Caco-2 (cell line): ENCODE results near the gene CTSF. TPM values are rescaled to one million over a fixed set of nuclear protein-coding genes. Genes with fewer than 3 reads are reported as not detected.

Source experiments
- BruUV-seq: library from RNA; stranded (reverse); fragments of 400-500 nt; replicated peaks from 2 replicates; lab custom pipeline; 2021; lab: Mats Ljungman, UMichigan
- CTCF ChIA-PET: fragments of 300-600 bp; sonication (Branson Sonifier 250); formaldehyde crosslinking; loops from one replicate; lab custom pipeline; 2022; ENCODE audit warnings: antibody characterized with exemption; lab: Charles Lee
- POLR2A ChIA-PET: fragments of 300-600 bp; sonication (Branson Sonifier 250); formaldehyde crosslinking; loops from one replicate; lab custom pipeline; 2022; ENCODE audit warnings: antibody characterized with exemption; lab: Charles Lee
- DNase-seq, 2 experiments: peaks; one replicate each; pipeline versions ENCODE4 v3.0.0 to v3.0.0-alpha.2; 2020 to 2022
- H3K27me3 ChIP-seq: replicated peaks from 2 replicates; pipeline ENCODE4 v1.6.0; 2011; ENCODE audit warnings: low read length; ENCODE audit not compliant: control insufficient read depth, insufficient read depth
- H3K36me3 ChIP-seq: 2 replicates; pipeline ENCODE4 v1.5.1; 2011; ENCODE audit warnings: low read length; ENCODE audit not compliant: control insufficient read depth, insufficient read depth
- H3K4me1 ChIP-seq: fragments of 250-450 bp; sonication (Bioruptor Pico); 2 replicates; pipeline ENCODE4 v1.5.1; 2020; ENCODE audit warnings: mild to moderate bottlenecking
- H3K4me3 ChIP-seq: 2 replicates; pipeline ENCODE4 v1.5.1; 2011; ENCODE audit warnings: low read depth, mild to moderate bottlenecking, control low read depth, low read length
- H3K9me3 ChIP-seq: fragments of 250-450 bp; sonication (Bioruptor Pico); 2 replicates; pipeline ENCODE4 v1.5.1; 2020; ENCODE audit warnings: mild to moderate bottlenecking, moderate library complexity
- H3K27ac Mint-ChIP-seq: one replicate; pipeline ENCODE4 v1.8.0; 2022; ENCODE audit warnings: mixed read lengths; ENCODE audit not compliant: unreplicated experiment
- H3K27me3 Mint-ChIP-seq: one replicate; pipeline ENCODE4 v1.8.0; 2022; ENCODE audit warnings: mixed read lengths; ENCODE audit not compliant: insufficient read depth, unreplicated experiment
- H3K36me3 Mint-ChIP-seq: one replicate; pipeline ENCODE4 v1.8.0; 2022; ENCODE audit warnings: mild to moderate bottlenecking, mixed read lengths; ENCODE audit not compliant: insufficient read depth, unreplicated experiment
- H3K4me1 Mint-ChIP-seq: one replicate; pipeline ENCODE4 v1.8.0; 2022; ENCODE audit warnings: low read depth, mixed read lengths; ENCODE audit not compliant: unreplicated experiment
- H3K4me3 Mint-ChIP-seq: one replicate; pipeline ENCODE4 v1.8.0; 2022; ENCODE audit warnings: mild to moderate bottlenecking, moderate library complexity, mixed read lengths; ENCODE audit not compliant: unreplicated experiment
- H3K9me3 Mint-ChIP-seq: one replicate; pipeline ENCODE4 v1.8.0; 2022; ENCODE audit warnings: mixed read lengths; ENCODE audit not compliant: unreplicated experiment
- CTCF ChIP-seq, 2 experiments: fragments of 200-600 bp in 1 of 2; IDR thresholded peaks; 1 replicate in 1 of 2; 2 replicates in 1 of 2; pipeline versions ENCODE4 v1.5.1 to v1.8.0; 2011 to 2022; ENCODE audit warnings: antibody characterized with exemption in 1 of 2, control low read depth in 1 of 2, inconsistent platforms in 1 of 2, low read depth in 1 of 2, low read length in 1 of 2, mild to moderate bottlenecking in 1 of 2, moderate library complexity in 1 of 2; ENCODE audit not compliant: insufficient read depth in 1 of 2, severe bottlenecking in 1 of 2, unreplicated experiment in 1 of 2
- intact Hi-C: fragments of 100-400 bp; cut with micrococcal nuclease; formaldehyde crosslinking; loops from one replicate; pipeline ENCODE4 v1.10.0; 2022; ENCODE audit not compliant: unreplicated experiment
- total RNA-seq: library from RNA; stranded (reverse); gene quantifications from 2 replicates; pipeline ENCODE4 v1.2.3, GENCODE V29; 2022

Gene CTSF
- total RNA-seq, 1 experiment from 2014 or later: not detected

GRCh38 chr11:66580803-66581202, 12.4 kb upstream of the CTSF start:
- peaks cover 24% of the 10 kb centered on the region for H3K9me3 Mint-ChIP-seq
- H3K4me3 Mint-ChIP-seq: no peak overlapping the region
- DNase-seq: no peak
- TF ChIP-seq CTCF (IDR thresholded peaks at IDR 0.05; ENCODE audit: insufficient read depth in 1 of 2, low read depth in 1 of 2, low read length in 1 of 2, severe bottlenecking in 1 of 2, unreplicated experiment in 1 of 2): no peak
- BruUV-seq: no TSS peak
- Histone ChIP-seq H3K9me3 (peaks cover 22% of the 10 kb centered on the region), H3K27me3 (no peaks in the 10 kb centered on the region; the same call in 1 of the 2 replicates), H3K4me3 (no peak overlapping the region), H3K36me3 (no peaks in the 10 kb centered on the region), H3K4me1 (no peaks in the 10 kb centered on the region)
- no peaks in the 10 kb centered on the region for H3K27me3 Mint-ChIP-seq
- H3K36me3 Mint-ChIP-seq: no peaks in the 10 kb centered on the region
- no peaks in the 10 kb centered on the region for H3K4me1 Mint-ChIP-seq
- intact Hi-C loops: no loop called here
- CTCF ChIA-PET: interaction anchor here (0.9 kb wide), 1 partner anchor 12 kb away, joined by 6 read pairs; no protein-coding TSS in a partner anchor
- POLR2A ChIA-PET: interaction anchor here (0.6 kb wide), 1 partner anchor 89 kb away, joined by 4 read pairs; no protein-coding TSS in a partner anchor
- H3K27ac Mint-ChIP-seq: no peak overlapping the region

- DNase-seq: peak; percentile 75 to 85
- Mint-ChIP-seq H3K4me3 (no peak overlapping the region), H3K27ac (no peak overlapping the region), H3K36me3 (no peaks in the 10 kb centered on the region), H3K9me3 (peaks cover 29% of the 10 kb centered on the region), H3K4me1 (peaks cover 15% of the 10 kb centered on the region), H3K27me3 (peaks cover 6% of the 10 kb centered on the region)
- Histone ChIP-seq H3K36me3 (no peaks in the 10 kb centered on the region), H3K4me3 (no peak overlapping the region), H3K27me3 (no peaks in the 10 kb centered on the region; the same call in 1 of the 2 replicates), H3K4me1 (no peaks in the 10 kb centered on the region), H3K9me3 (peaks cover 18% of the 10 kb centered on the region)
- peak; percentile 88 to 95 for TF ChIP-seq CTCF (IDR thresholded peaks at IDR 0.05; ENCODE audit: insufficient read depth in 1 of 2, low read depth in 1 of 2, low read length in 1 of 2, severe bottlenecking in 1 of 2, unreplicated experiment in 1 of 2)
- intact Hi-C loops: loop anchor here (1.0 to 5.0 kb wide), 2 partner anchors 99 to 253 kb away; no protein-coding TSS in a partner anchor
- POLR2A ChIA-PET: no interaction called here
- CTCF ChIA-PET: interaction anchor here (0.7 to 0.9 kb wide), 2 partner anchors 11 to 99 kb away, joined by 3 to 4 read pairs; partner anchors contain the start of gene CTSF
- no TSS peak for BruUV-seq
Measured at GRCh38 chr11:66579017-66579606, 10.7 kb upstream of the CTSF start.

GRCh38 chr11:66570850-66571180, 2.4 kb upstream of the CTSF start:
- peaks cover 6% of the 10 kb centered on the region for H3K27me3 Mint-ChIP-seq
- no peak overlapping the region for H3K4me3 ChIP-seq
- H3K9me3 Mint-ChIP-seq: peaks cover 11% of the 10 kb centered on the region
- intact Hi-C loops: no loop called here
- H3K27ac Mint-ChIP-seq: no peak overlapping the region
- DNase-seq: no peak
- TF ChIP-seq CTCF (IDR thresholded peaks at IDR 0.05; ENCODE audit: insufficient read depth in 1 of 2, low read depth in 1 of 2, low read length in 1 of 2, severe bottlenecking in 1 of 2, unreplicated experiment in 1 of 2): no peak
- CTCF ChIA-PET: interaction anchor here (0.7 to 1.0 kb wide), 2 partner anchors 132 to 145 kb away, joined by 4 to 7 read pairs; partner anchors contain the start of gene MRPL11
- no peaks in the 10 kb centered on the region for H3K36me3 ChIP-seq
- H3K4me3 Mint-ChIP-seq: no peak overlapping the region
- peaks cover 20% of the 10 kb centered on the region for H3K4me1 Mint-ChIP-seq
- POLR2A ChIA-PET: no interaction called here
- no peaks in the 10 kb centered on the region for H3K27me3 ChIP-seq
- H3K36me3 Mint-ChIP-seq: no peaks in the 10 kb centered on the region
- no peaks in the 10 kb centered on the region for H3K4me1 ChIP-seq
- H3K9me3 ChIP-seq: no peaks in the 10 kb centered on the region
- BruUV-seq: no TSS peak
